Nephron progenitor cell (in vitro differentiated cells): ENCODE measurements around the gene AGO3.

Experiments
- DNase-seq: peaks from one replicate; pipeline ENCODE4 v3.0.0; 2021
- H3K27ac Mint-ChIP-seq: 2 replicates; pipeline ENCODE4 v1.8.0; 2021; ENCODE audit warnings: mild to moderate bottlenecking, moderate library complexity, mixed read lengths
- H3K27me3 Mint-ChIP-seq: 2 replicates; pipeline ENCODE4 v1.8.0; 2021; ENCODE audit warnings: mild to moderate bottlenecking, low read depth, mixed read lengths; ENCODE audit not compliant: poor library complexity
- H3K36me3 Mint-ChIP-seq: 2 replicates; pipeline ENCODE4 v1.8.0; 2021; ENCODE audit warnings: low read depth, mixed read lengths
- H3K4me1 Mint-ChIP-seq: 2 replicates; pipeline ENCODE4 v1.8.0; 2021; ENCODE audit warnings: mixed read lengths
- H3K4me3 Mint-ChIP-seq: 2 replicates; pipeline ENCODE4 v1.8.0; 2021; ENCODE audit warnings: mild to moderate bottlenecking, moderate library complexity, mixed read lengths
- H3K9me3 Mint-ChIP-seq: 2 replicates; pipeline ENCODE4 v1.8.0; 2021; ENCODE audit warnings: mild to moderate bottlenecking, moderate library complexity, mixed read lengths
- CTCF ChIP-seq: fragments of 200-600 bp; sonication (generic); IDR thresholded peaks from 2 replicates; pipeline ENCODE4 v1.5.0; 2021; ENCODE audit warnings: antibody characterized with exemption

Gene AGO3

GRCh38 chr1:36081926-36082485 is 151.1 kb downstream of the AGO3 start:
- no peak overlapping the region for H3K4me3 Mint-ChIP-seq
- no peaks in the 10 kb centered on the region for H3K9me3 Mint-ChIP-seq
- no peaks in the 10 kb centered on the region for H3K36me3 Mint-ChIP-seq
- peaks cover 13% of the 10 kb centered on the region for H3K27me3 Mint-ChIP-seq
- no peak overlapping the region for H3K27ac Mint-ChIP-seq
- H3K4me1 Mint-ChIP-seq: peaks cover 10% of the 10 kb centered on the region
- no peak for DNase-seq
- no peak for TF ChIP-seq CTCF

DNA sequence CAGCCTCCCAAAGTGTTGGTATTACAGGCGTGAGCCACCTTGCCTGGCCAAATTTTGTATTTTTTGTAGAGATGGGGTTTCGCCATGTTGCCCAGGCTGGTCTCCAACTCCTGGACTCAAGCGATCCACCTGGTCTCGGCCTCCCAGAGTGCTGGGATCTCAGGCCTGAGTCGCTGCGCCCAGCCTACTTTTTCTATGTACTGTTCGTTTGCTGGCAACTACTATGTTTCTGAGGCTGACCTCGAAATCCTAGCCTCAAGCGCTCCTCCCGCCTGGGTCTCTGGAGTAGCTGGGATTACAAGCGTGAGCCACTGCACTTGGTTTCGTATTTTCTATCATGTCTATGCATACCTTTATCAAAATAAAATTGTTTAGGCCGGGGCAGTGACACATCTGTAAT is 152.3 kb downstream of the AGO3 start:
- peak overlapping the region; percentile 80 for H3K4me3 Mint-ChIP-seq
- no peak for DNase-seq
- peaks cover 11% of the 10 kb centered on the region for H3K27me3 Mint-ChIP-seq
- H3K27ac Mint-ChIP-seq: no peak overlapping the region
- H3K9me3 Mint-ChIP-seq: no peaks in the 10 kb centered on the region
- no peak for TF ChIP-seq CTCF
- no peaks in the 10 kb centered on the region for H3K36me3 Mint-ChIP-seq
- H3K4me1 Mint-ChIP-seq: peaks cover 13% of the 10 kb centered on the region

DNA sequence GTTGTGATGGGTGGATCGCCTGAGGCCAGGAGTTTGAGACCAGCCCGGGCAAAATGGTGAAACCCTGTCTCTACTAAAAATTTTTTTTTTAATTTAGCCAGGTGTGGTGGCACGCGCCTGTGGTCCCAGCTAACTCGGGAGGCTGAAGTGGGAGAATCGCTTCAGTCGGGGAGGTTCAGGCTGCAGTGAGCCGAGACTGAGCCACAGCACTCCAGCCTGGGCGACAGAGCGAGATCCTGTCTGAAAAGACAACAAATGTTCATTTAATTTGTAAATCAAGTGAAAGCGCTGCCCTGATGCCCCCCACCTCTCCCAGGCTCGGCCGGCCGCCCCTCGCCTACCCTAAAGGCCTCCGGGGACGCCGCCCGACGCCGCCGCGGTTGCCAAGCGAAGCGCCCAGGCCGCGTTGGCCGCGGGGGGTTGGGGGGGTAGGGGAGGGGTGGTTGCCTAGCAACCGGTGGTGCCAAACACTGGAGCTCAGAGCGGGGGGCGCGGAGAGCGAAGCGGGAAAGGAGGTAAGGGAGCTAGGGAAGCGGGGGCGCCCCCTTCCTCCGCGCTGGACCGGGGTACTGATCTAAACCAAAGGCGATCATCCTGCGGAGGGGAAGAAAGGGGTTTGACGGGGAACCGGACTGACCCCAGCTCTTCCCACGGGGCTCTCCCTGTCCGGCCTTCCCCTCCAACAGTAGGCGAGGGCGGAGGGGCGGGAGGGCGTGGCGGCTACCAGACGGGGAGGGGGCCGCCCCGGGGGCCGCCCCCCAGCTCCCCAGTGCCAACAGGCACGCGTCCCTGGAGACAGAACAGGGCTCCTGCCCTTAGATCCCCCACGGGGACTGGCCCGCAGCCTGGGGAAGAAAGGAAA is 153.0 kb downstream of the AGO3 start, which contains the start of gene TEKT2:
TEKT2 (plus strand) TSS at position 460 of the 862 bp plus-strand sequence. CDS start 828 bp downstream, outside the sequence.
- Mint-ChIP-seq H3K36me3 (no peaks in the 10 kb centered on the region), H3K9me3 (no peaks in the 10 kb centered on the region), H3K4me3 (peak within 1 kb of the TSS; percentile 80), H3K27me3 (peaks cover 11% of the 10 kb centered on the region), H3K4me1 (peaks cover 13% of the 10 kb centered on the region), H3K27ac (peak within 1 kb of the TSS; percentile 71)
- no peak for TF ChIP-seq CTCF
- DNase-seq: peak; percentile 86

DNA sequence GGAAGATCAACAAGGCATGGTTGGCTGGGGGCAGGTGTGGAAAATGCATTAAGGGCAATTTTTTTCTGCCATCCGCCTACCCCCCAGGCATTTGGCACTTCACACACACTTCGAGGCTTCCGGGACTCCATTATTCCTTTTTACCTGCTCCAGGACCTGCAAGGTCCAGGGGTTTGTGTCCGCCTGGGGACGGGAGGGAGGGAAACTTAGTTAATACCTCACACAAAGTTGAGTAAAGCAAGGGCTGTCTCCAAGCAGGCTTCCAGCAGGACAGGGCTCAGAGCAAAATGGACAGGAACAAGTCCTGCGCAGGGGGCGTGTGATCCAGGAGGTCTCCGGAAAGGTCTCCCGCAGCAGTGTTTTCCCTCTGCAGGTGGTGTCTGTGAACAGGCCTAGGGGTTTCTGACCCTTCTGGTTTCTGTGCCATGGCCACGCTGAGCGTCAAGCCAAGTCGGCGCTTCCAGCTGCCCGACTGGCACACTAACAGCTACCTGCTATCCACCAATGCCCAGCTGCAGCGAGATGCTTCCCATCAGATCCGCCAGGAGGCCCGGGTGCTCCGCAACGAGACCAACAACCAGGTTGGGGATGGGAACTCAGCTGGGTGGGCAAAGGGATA is 153.7 kb downstream of the AGO3 start:
- no peak for TF ChIP-seq CTCF
- H3K27ac Mint-ChIP-seq: peak overlapping the region; percentile 71
- peaks cover 18% of the 10 kb centered on the region for H3K4me1 Mint-ChIP-seq
- no peaks in the 10 kb centered on the region for H3K9me3 Mint-ChIP-seq
- no peak for DNase-seq
- peak overlapping the region; percentile 77 for H3K4me3 Mint-ChIP-seq
- no peaks in the 10 kb centered on the region for H3K36me3 Mint-ChIP-seq
- H3K27me3 Mint-ChIP-seq: peaks cover 11% of the 10 kb centered on the region

GRCh38 chr1:36085126-36085525 is 154.2 kb downstream of the AGO3 start:
- Mint-ChIP-seq H3K9me3 (no peaks in the 10 kb centered on the region), H3K27ac (no peak overlapping the region), H3K27me3 (peaks cover 11% of the 10 kb centered on the region), H3K4me3 (no peak overlapping the region), H3K36me3 (peaks cover 3% of the 10 kb centered on the region), H3K4me1 (peaks cover 23% of the 10 kb centered on the region)
- no peak for TF ChIP-seq CTCF
- no peak for DNase-seq
